ENCODE data around the gene PTPN5. TPM values are rescaled to one million over a fixed set of nuclear protein-coding genes. Genes with fewer than 3 reads are reported as not detected.

PTPN5 gene
- total and polyA plus RNA-seq, 2 donors from 2014 or later, result 0.17 TPM; not detected in 1

- Histone ChIP-seq H3K9me3 (ENCODE audit: control insufficient read depth in 2 of 3, insufficient read depth in 1 of 3, low read length in 3 of 3) (no peaks in the 10 kb centered on the region), H3K4me1 (ENCODE audit: control insufficient read depth in 2 of 3, insufficient read depth in 2 of 3, low read depth in 1 of 3, low read length in 3 of 3) (peaks cover 0 to 42% (median 16%) of the 10 kb centered on the region in 3 donors), H3K27ac (ENCODE audit: low read depth in 2 of 2, low read length in 2 of 2) (peak overlapping the region in 1 of 2 donors; percentile 5), H3K4me3 (ENCODE audit: low read length in 3 of 3) (no peak overlapping the region), H3K36me3 (ENCODE audit: control insufficient read depth in 2 of 3, insufficient read depth in 3 of 3, low read length in 3 of 3) (no peaks in the 10 kb centered on the region), H3K27me3 (ENCODE audit: control insufficient read depth, insufficient read depth, low read length) (no peaks in the 10 kb centered on the region), H3K9ac (ENCODE audit: low read length in 3 of 3) (no peak overlapping the region)
- peak in 1 of 5 donors; percentile 59 for DNase-seq
- FAIRE-seq, result no peak
- intact Hi-C loops (cut with DNase I), result no loop called here
- no peak for TF ChIP-seq CTCF (IDR thresholded peaks at IDR 0.05; ENCODE audit: borderline replicate concordance, extremely low read depth, insufficient read depth)
Measured at GRCh38 chr11:18701614-18702216, 89.9 kb downstream of the PTPN5 start.

GRCh38 chr11:18700872-18701271, 90.7 kb downstream of the PTPN5 start:
- no peak for DNase-seq
- FAIRE-seq, result no peak
- no peak for TF ChIP-seq CTCF (IDR thresholded peaks at IDR 0.05; ENCODE audit: borderline replicate concordance, extremely low read depth, insufficient read depth)
- H3K9me3 ChIP-seq (ENCODE audit: control insufficient read depth in 2 of 3, insufficient read depth in 1 of 3, low read length in 3 of 3), result no peaks in the 10 kb centered on the region
- H3K9ac ChIP-seq (ENCODE audit: low read length in 3 of 3), result peak overlapping the region in 1 of 3 donors; percentile 48
- peak overlapping the region in 1 of 3 donors; percentile 77 for H3K4me3 ChIP-seq (ENCODE audit: low read length in 3 of 3)
- peaks cover 0 to 42% (median 14%) of the 10 kb centered on the region in 3 donors for H3K4me1 ChIP-seq (ENCODE audit: control insufficient read depth in 2 of 3, insufficient read depth in 2 of 3, low read depth in 1 of 3, low read length in 3 of 3)
- no peaks in the 10 kb centered on the region for H3K36me3 ChIP-seq (ENCODE audit: control insufficient read depth in 2 of 3, insufficient read depth in 3 of 3, low read length in 3 of 3)
- no peaks in the 10 kb centered on the region for H3K27me3 ChIP-seq (ENCODE audit: control insufficient read depth, insufficient read depth, low read length)
- peak overlapping the region; percentile 74 to 88 for H3K27ac ChIP-seq (ENCODE audit: low read depth in 2 of 2, low read length in 2 of 2)
- intact Hi-C loops (cut with DNase I), result no loop called here

GRCh38 chr11:18700375-18700774, 91.2 kb downstream of the PTPN5 start:
- TF ChIP-seq CTCF (IDR thresholded peaks at IDR 0.05; ENCODE audit: borderline replicate concordance, extremely low read depth, insufficient read depth), result no peak
- H3K36me3 ChIP-seq (ENCODE audit: control insufficient read depth in 2 of 3, insufficient read depth in 3 of 3, low read length in 3 of 3), result no peaks in the 10 kb centered on the region
- intact Hi-C loops (cut with DNase I), result no loop called here
- no peaks in the 10 kb centered on the region for H3K9me3 ChIP-seq (ENCODE audit: control insufficient read depth in 2 of 3, insufficient read depth in 1 of 3, low read length in 3 of 3)
- DNase-seq (peak in 3 of 5 donors; percentile 25 to 77 (median 76)), FAIRE-seq (no peak)
- peak overlapping the region; percentile 20 to 77 (median 64) for H3K4me3 ChIP-seq (ENCODE audit: low read length in 3 of 3)
- peak overlapping the region in 1 of 3 donors; percentile 48 for H3K9ac ChIP-seq (ENCODE audit: low read length in 3 of 3)
- H3K4me1 ChIP-seq (ENCODE audit: control insufficient read depth in 2 of 3, insufficient read depth in 2 of 3, low read depth in 1 of 3, low read length in 3 of 3), result peaks cover 0 to 38% (median 10%) of the 10 kb centered on the region in 3 donors
- no peaks in the 10 kb centered on the region for H3K27me3 ChIP-seq (ENCODE audit: control insufficient read depth, insufficient read depth, low read length)
- peak overlapping the region; percentile 74 to 88 for H3K27ac ChIP-seq (ENCODE audit: low read depth in 2 of 2, low read length in 2 of 2)
